ENCODE measurements around the gene COG5.

The COG5 gene

GRCh38 chr7:107593025-107593410 lies 29.3 kb upstream of the COG5 start:
- TF ChIP-seq POLR2AphosphoS5 (IDR thresholded peaks at IDR 0.05; ENCODE audit: low read depth): no peak
- no peak for TF ChIP-seq SPI1 (IDR thresholded peaks at IDR 0.05; ENCODE audit: borderline replicate concordance, low read depth)
- no peak for TF ChIP-seq CTCF (IDR thresholded peaks at IDR 0.05; ENCODE audit: insufficient read depth, low read length)
- TF ChIP-seq REST (IDR thresholded peaks at IDR 0.05; ENCODE audit: insufficient replicate concordance, low read depth): no peak
- no peak for TF ChIP-seq GABPA (IDR thresholded peaks at IDR 0.05; ENCODE audit: low read depth)
- Histone ChIP-seq H3K27ac (replicated peaks) (no peak overlapping the region), H3K27me3 (ENCODE audit: insufficient read depth, poor library complexity, severe bottlenecking) (no peaks in the 10 kb centered on the region), H3K4me3 (replicated peaks; ENCODE audit: insufficient read depth, low read length) (no peak overlapping the region)
- DNase-seq (ENCODE audit: low read depth in 1 of 2, low spot score in 1 of 2): peak in 1 of 2 experiments; percentile 21

- no peak overlapping the region for H3K4me3 ChIP-seq (replicated peaks; ENCODE audit: insufficient read depth, low read length)
- no peak for TF ChIP-seq REST (IDR thresholded peaks at IDR 0.05; ENCODE audit: insufficient replicate concordance, low read depth)
- TF ChIP-seq SPI1 (IDR thresholded peaks at IDR 0.05; ENCODE audit: borderline replicate concordance, low read depth): peak; percentile 26; the same call in 1 of the 2 replicates
- no peak overlapping the region for H3K27ac ChIP-seq (replicated peaks)
- DNase-seq (ENCODE audit: low read depth in 1 of 2, low spot score in 1 of 2): no peak
- no peaks in the 10 kb centered on the region for H3K27me3 ChIP-seq (ENCODE audit: insufficient read depth, poor library complexity, severe bottlenecking)
Observed at GRCh38 chr7:107592361-107593024, 28.8 kb upstream of the COG5 start.

- no peak overlapping the region for H3K27ac ChIP-seq (replicated peaks)
- DNase-seq (ENCODE audit: low read depth in 1 of 2, low spot score in 1 of 2): no peak
- no peak overlapping the region for H3K4me3 ChIP-seq (replicated peaks; ENCODE audit: insufficient read depth, low read length)
- TF ChIP-seq CTCF (IDR thresholded peaks at IDR 0.05; ENCODE audit: insufficient read depth, low read length) (no peak), POLR2AphosphoS5 (IDR thresholded peaks at IDR 0.05; ENCODE audit: low read depth) (no peak), GABPA (IDR thresholded peaks at IDR 0.05; ENCODE audit: low read depth) (no peak), SPI1 (IDR thresholded peaks at IDR 0.05; ENCODE audit: borderline replicate concordance, low read depth) (no peak), REST (IDR thresholded peaks at IDR 0.05; ENCODE audit: insufficient replicate concordance, low read depth) (no peak)
- H3K27me3 ChIP-seq (ENCODE audit: insufficient read depth, poor library complexity, severe bottlenecking): no peaks in the 10 kb centered on the region
Observed at GRCh38 chr7:107591421-107591820, 27.7 kb upstream of the COG5 start.
